Coronary artery (tissue), 2 donors: Measurements from ENCODE around the gene SNCAIP.
A peak's percentile ranks its signal among the peaks of the same experiment; 100 is the strongest.

Experiments
- DNase-seq: peaks from one replicate; pipeline ENCODE4 v3.0.0-alpha.2; 2017; ENCODE audit warnings: low spot score
- H3K27ac ChIP-seq, 2 donors: fragments of 200-600 bp; sonication (generic); one replicate each; pipeline ENCODE4 v1.5.1; 2016 to 2019
- H3K4me3 ChIP-seq: fragments of 200-600 bp; sonication (generic); 2 replicates; pipeline ENCODE4 v1.5.1; 2016; ENCODE audit warnings: mild to moderate bottlenecking, moderate library complexity
- TF ChIP-seq, protein P1 (sequence below): fragments of 200-600 bp; sonication (generic); IDR thresholded peaks from one replicate; pipeline ENCODE4 v1.5.1; 2019; ENCODE audit warnings: antibody characterized with exemption

SNCAIP gene

DNA sequence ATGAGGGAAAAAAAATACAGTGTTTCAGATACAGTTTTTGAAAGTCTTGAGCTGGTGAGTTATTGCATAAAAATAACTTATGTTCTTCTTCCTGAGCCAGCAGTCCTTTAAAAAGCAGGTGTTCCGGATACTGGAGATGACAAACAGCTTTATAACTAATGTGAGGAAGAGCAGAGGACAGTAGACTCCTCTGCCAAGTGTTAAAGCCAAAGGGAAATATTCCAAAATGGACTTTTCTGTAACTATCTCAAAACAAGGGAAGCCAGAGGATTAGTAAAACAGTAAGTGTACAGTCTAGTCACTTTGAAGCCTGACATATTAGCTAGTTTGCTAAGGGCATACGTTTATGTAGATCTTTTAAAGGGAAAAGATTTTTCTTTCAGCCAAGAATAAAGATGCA, 11.0 kb upstream of the SNCAIP start:
- Histone ChIP-seq H3K27ac (no peak overlapping the region), H3K4me3 (no peak overlapping the region)
- DNase-seq, result no peak
- TF ChIP-seq, protein P1, sequence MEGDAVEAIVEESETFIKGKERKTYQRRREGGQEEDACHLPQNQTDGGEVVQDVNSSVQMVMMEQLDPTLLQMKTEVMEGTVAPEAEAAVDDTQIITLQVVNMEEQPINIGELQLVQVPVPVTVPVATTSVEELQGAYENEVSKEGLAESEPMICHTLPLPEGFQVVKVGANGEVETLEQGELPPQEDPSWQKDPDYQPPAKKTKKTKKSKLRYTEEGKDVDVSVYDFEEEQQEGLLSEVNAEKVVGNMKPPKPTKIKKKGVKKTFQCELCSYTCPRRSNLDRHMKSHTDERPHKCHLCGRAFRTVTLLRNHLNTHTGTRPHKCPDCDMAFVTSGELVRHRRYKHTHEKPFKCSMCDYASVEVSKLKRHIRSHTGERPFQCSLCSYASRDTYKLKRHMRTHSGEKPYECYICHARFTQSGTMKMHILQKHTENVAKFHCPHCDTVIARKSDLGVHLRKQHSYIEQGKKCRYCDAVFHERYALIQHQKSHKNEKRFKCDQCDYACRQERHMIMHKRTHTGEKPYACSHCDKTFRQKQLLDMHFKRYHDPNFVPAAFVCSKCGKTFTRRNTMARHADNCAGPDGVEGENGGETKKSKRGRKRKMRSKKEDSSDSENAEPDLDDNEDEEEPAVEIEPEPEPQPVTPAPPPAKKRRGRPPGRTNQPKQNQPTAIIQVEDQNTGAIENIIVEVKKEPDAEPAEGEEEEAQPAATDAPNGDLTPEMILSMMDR, result no peak

DNA sequence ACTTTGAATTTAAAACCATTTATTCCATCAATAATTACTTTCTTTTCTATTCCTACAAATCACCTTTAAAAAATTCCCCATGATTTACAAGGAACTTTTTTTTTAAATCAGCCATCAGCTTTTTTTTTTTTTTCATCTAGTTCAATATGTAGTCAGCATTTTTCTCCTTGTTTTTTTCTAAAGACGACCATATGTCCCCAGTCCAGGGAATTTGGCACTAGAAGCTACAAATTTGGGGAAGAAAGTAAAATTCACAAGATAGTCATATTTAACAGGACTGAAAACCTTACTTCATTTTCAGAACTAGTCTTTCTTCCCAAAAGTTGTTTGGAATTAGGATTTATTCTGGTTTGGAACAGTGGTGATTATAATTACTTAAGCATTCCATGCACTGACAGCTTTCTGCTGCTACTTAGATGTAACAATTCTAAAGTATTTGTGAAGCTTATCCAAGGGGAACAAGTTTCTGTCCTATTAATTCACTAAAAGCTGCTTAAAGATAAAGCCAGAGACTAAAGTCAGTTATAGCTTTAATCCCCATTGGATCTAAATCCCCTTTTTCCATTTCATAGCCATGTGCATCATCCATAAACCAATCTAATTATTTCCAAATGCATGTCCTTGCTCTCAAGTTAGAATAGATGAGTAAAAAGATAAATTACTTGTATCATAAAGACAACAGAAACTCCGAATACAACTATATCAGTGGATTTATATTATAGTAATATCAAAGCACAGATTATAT, 7.4 kb upstream of the SNCAIP start:
- no peak for DNase-seq
- H3K4me3 ChIP-seq, result no peak overlapping the region
- TF ChIP-seq, protein P1, result no peak
- no peak overlapping the region for H3K27ac ChIP-seq

DNA sequence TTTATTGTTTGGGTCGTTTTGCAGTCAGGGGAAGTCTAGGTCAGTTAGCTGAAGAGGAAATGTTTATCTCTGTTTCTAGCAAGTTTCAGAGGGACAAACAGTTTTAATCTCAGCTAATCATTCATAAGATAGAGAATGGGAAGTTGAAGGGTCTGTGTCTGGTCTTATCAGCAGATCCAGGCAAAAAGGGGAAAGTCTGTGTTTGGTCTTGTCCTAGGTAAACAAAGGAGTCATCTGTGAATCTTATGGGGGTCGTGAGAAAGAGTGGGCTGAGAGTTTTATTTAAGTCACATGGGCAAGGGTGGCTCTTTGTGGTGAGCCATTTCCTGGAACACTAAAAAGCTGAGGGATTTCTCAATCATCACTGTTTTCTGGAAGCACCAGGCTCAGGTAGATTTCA, 5.6 kb upstream of the SNCAIP start:
- no peak for DNase-seq
- no peak overlapping the region for H3K27ac ChIP-seq
- H3K4me3 ChIP-seq, result no peak overlapping the region
- TF ChIP-seq, protein P1, result no peak

DNA sequence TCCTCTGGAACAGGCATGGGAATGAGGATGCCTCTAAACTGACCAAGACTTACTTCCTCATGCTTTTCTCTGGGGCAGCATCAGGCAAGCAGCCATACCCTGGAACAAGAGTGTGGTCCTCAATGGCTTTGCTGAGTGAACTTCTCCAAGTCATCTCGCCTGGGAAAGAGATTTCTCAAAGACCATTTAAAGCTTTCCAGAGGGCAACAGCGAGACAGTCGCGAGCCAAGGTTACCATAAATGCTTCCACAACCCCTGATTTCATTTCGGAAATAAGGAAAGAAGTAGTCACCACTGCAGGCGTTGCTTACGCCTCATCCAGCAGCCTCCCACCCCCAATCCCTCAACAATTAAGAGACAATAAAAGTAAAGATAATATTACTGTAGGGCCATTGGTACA, 1.1 kb upstream of the SNCAIP start:
- TF ChIP-seq, protein P1, result no peak
- Histone ChIP-seq H3K4me3 (peak overlapping the region; percentile 83), H3K27ac (peak overlapping the region; percentile 59 to 84)
- DNase-seq, result no peak

DNA sequence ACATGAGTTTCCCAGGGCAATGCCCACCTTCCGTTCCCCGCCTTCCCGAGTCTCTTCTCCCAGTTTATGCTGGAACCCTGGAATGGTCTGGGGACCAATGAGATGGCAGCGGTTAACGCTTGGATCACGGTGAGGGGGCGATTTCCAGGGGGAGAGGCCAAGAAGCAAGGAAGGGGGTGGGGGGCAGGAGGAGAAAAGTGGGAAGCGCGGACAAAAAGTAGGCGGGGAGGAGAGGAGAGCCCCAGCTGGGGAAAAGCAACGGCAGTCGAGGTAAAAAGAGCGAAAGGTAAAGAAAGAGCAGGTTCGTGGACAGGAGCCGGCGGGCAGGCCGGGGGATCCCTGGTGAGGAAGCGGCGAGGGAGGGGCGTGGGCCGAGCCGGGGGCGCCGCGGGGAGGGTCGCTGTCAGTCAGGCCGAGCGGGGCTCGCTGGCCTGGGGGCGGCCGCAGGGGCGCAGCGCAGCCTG, 508 bp upstream of the SNCAIP start:
- Histone ChIP-seq H3K4me3 (peak overlapping the region; percentile 83), H3K27ac (peak overlapping the region; percentile 59 to 84)
- no peak for DNase-seq
- TF ChIP-seq, protein P1, result no peak

DNA sequence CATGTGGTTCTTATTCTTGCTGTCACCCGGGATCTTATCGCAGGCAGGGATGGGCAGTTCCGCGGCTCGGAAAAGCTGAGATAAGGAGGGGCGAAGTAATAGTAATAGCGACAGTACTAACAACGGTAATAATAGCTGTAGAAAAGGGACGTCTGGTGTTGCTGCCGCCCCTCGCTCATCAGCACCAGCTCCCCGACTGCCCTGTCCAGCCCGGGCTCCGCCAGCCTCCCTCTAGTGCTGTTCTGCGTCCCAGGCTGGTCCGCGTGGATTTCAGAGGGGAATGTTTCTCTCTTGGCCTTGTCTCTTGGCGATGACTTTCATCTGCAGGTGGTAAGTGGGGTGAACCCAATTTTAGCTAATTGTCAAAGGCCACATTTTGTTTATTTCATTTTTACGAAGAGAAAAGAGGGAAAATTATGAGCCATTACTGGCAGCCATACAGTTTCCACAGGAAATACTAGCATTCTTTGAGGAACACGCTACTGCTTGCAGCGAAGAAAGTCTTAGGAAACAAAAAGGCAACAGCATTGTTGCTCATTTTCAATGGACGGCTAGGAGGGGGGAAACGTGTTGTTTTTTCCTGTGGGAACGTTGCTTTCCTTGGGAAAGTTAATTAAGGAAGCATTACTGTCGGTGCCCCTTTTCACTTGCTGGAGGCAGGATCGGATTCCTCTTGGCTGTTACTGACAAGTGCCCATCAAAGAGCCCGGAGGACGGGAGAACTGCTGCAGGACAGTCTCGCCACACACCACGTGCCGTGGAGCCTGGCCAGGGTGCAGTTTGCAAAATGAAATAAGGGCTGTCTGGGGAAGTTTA, 762 bp downstream of the SNCAIP start:
- DNase-seq, result peak; percentile 76
- Histone ChIP-seq H3K27ac (peak overlapping the region; percentile 61 to 84), H3K4me3 (peak overlapping the region; percentile 83)
- TF ChIP-seq, protein P1, result no peak
